Ovary (tissue), 3 donors: ENCODE measurements around the gene TNNT3.
"Not testable (repeated sequence)": the region's sequence is repeated elsewhere in the genome, so short reads cannot be mapped to it uniquely, and the experiment has no call there.

Experiments used
- EP300 ChIP-seq: sonication (generic); formaldehyde crosslinking; IDR thresholded peaks from one replicate; pipeline ENCODE4 v1.6.1; 2017; ENCODE audit warnings: antibody characterized with exemption
- POLR2A ChIP-seq: fragments of 450-650 bp; IDR thresholded peaks from one replicate; pipeline ENCODE4 v1.6.1; 2017; ENCODE audit warnings: antibody characterized with exemption, mild to moderate bottlenecking, moderate library complexity
- TF ChIP-seq, protein P1 (sequence below), 3 donors: fragments of 450-650 bp in 2 of 3; fragments of 200-600 bp in 1 of 3; IDR thresholded peaks; one replicate each; pipeline versions ENCODE4 v1.5.1 to v1.8.0; 2016 to 2022; ENCODE audit warnings: antibody characterized with exemption in 3 of 3, mild to moderate bottlenecking in 1 of 3
- donor health status: DM: no; HTN: no; CAD: no.

GRCh38 chr11:1874441-1875092 is 44.9 kb upstream of the TNNT3 start:
- not testable (repeated sequence) for TF ChIP-seq POLR2A, EP300
- TF ChIP-seq, protein P1, sequence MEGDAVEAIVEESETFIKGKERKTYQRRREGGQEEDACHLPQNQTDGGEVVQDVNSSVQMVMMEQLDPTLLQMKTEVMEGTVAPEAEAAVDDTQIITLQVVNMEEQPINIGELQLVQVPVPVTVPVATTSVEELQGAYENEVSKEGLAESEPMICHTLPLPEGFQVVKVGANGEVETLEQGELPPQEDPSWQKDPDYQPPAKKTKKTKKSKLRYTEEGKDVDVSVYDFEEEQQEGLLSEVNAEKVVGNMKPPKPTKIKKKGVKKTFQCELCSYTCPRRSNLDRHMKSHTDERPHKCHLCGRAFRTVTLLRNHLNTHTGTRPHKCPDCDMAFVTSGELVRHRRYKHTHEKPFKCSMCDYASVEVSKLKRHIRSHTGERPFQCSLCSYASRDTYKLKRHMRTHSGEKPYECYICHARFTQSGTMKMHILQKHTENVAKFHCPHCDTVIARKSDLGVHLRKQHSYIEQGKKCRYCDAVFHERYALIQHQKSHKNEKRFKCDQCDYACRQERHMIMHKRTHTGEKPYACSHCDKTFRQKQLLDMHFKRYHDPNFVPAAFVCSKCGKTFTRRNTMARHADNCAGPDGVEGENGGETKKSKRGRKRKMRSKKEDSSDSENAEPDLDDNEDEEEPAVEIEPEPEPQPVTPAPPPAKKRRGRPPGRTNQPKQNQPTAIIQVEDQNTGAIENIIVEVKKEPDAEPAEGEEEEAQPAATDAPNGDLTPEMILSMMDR (IDR thresholded peaks at IDR 0.05), result not testable (repeated sequence)
